NCI-H1694 treated with DMSO at 0.1 percent for 48 hours (cell line): ENCODE data around the gene CPT1C.

ENCODE experiments used
- DNase-seq: peaks from one replicate; lab custom pipeline; 2025; lab: John Stamatoyannopoulos, UW

Gene CPT1C

DNA sequence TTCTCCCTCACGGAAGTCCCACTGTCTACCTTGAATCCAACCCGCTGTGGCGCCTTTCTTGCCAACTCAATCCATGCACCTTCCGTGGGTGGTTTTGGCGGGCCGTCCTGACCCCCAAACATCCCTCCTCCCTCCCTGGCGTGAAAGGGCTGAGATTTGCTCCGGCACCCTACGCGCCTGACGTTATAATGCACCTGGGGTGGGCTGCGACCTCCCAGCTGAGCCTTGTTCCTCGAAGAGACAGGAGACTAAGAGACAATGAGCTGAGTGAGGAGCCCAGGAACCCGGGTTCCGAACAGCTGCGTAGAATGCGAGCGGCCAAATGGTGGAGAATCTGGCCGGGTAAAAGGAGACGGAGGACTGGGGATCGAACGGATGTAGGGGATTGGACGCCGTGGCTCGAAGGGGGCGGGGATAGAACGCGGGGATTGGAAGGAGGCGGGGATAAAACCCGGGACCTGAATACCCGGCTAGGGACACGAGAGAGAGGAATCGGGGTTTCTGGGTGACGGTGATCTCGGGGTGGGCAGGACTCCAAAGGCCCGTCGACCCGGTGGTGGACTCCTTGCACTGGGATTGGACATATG lies at the start of gene CPT1C:
Gene CPT1C, plus strand, starts transcription at position 461 of the 587 bp plus-strand sequence. CDS start 1,137 bp downstream, outside the sequence.
- DNase-seq, result peak; percentile 90

GRCh38 chr19:49641688-49642491 lies 49.0 kb upstream of the CPT1C start, which contains the start of gene SCAF1:
TSS of gene SCAF1 (plus strand) at chr19:49642209. CDS start at chr19:49645027, 2,818 bp downstream.
- DNase-seq, result peak; percentile 97

DNA sequence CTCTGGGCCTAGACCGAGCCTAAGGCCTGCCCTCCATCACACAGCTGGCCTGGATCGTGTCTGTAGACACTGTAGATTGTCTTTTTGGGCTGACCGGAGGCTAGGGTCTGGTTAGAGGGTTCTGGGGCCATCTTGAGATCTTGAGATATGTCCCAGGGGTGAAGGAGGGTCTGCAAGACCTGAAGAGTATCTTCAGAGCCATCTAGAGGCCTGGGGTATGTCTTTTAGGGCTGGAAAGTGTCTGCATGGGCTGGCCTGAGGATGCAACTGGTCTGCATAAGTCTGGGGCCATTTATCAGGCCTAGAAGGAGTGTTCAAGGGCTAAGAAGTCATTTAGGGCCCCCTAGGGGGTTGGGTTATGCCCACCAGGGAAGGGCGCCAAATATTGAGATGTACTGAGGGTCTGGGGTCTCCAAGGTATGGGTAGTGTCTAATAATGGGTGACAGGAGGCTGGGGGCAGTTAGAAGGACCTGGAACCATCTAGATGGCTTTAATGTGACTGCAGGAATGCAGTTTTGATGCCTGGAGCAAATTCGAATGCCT lies 48.4 kb upstream of the CPT1C start:
- no peak for DNase-seq

- no peak for DNase-seq
These were observed 47.5 kb upstream of the CPT1C start for GRCh38 chr19:49643466-49643865.

- no peak for DNase-seq
These were observed 45.3 kb upstream of the CPT1C start for GRCh38 chr19:49645592-49645991.

GRCh38 chr19:49645995-49646394 lies 44.9 kb upstream of the CPT1C start:
- no peak for DNase-seq

GRCh38 chr19:49646586-49646985 lies 44.3 kb upstream of the CPT1C start:
- no peak for DNase-seq

GRCh38 chr19:49651029-49651819 lies 39.7 kb upstream of the CPT1C start:
- DNase-seq, result no peak

DNA sequence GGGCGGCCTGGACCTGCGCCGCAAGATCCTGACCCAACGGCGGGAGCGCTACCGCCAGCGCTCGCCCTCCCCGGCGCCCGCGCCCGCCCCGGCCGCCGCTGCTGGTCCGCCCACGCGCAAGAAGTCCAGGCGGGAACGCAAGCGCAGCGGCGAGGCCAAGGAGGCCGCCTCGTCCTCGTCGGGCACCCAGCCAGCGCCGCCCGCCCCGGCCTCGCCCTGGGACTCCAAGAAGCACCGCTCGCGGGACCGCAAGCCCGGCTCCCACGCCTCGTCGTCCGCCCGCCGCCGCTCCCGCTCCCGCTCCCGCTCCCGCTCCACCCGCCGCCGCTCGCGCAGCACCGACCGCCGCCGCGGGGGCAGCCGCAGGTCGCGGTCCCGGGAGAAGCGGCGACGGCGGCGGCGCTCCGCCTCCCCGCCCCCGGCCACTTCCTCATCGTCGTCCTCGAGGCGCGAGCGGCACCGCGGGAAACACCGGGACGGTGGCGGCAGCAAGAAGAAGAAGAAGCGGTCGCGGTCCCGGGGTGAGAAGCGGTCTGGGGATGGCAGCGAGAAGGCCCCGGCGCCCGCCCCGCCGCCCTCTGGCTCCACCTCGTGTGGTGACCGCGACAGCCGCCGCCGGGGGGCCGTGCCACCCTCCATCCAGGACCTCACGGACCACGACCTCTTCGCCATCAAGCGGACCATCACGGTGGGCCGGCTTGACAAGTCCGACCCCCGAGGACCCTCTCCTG lies 38.9 kb upstream of the CPT1C start:
- DNase-seq, result no peak

GRCh38 chr19:49652551-49653465 lies 38.1 kb upstream of the CPT1C start:
- DNase-seq, result no peak

DNA sequence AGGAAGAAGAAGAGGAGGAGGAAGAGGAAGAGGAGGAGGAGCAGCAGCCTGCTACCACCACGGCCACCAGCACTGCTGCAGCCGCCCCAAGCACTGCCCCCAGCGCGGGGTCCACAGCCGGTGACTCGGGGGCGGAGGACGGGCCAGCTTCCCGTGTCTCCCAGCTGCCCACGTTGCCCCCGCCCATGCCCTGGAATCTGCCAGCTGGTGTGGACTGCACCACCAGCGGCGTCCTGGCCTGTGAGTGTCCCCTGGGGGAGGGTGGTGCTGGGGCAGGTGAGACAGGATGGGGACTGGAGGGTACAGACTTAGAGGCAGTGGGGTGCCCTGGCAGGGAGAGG lies 37.5 kb upstream of the CPT1C start:
- no peak for DNase-seq

- no peak for DNase-seq
These were observed 36.3 kb upstream of the CPT1C start for GRCh38 chr19:49654581-49654980.

DNA sequence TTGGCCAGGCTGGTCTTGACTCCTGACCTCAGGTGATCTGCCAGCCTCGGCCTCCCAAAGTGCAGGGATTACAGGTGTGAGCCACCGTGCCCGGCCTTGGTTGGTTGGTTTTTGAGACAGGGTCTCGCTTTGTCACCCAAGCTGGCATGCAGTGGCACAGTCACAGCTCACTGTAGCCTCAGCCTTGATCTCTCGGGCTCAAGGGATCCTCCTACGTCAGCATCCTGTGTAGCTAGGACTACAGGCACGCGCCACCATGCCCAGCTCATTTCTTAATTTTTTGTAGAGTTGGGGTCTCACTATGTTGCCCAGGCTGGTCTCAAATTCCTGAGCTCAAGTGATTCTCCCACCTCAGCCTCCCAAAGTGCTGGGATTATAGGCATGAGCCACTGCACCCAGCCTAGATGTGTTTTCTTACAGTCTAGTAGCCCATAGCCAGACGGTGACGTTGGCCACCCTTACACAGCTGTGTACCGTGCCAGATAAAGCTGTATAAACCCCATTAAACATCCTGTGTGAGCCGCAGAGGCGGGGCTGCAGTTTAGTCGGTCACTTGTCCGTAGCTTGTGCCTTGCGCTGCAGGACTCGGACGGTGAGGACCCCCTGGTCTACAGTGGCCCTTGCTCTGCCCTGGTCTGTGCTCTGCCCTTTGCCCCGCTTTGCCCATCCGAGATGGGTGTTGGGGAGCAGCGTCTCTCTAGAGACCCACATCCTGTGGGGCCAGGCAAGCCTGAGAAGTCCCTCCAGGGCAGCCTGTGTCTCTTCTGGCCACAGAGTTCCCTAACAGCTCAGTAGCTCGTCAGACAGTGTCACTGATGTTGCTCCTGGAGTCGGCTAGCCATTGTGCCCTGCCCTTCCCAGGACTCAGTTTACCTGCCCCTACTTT lies 35.1 kb upstream of the CPT1C start:
- no peak for DNase-seq

GRCh38 chr19:49656456-49657109 lies 34.3 kb upstream of the CPT1C start:
- no peak for DNase-seq

DNA sequence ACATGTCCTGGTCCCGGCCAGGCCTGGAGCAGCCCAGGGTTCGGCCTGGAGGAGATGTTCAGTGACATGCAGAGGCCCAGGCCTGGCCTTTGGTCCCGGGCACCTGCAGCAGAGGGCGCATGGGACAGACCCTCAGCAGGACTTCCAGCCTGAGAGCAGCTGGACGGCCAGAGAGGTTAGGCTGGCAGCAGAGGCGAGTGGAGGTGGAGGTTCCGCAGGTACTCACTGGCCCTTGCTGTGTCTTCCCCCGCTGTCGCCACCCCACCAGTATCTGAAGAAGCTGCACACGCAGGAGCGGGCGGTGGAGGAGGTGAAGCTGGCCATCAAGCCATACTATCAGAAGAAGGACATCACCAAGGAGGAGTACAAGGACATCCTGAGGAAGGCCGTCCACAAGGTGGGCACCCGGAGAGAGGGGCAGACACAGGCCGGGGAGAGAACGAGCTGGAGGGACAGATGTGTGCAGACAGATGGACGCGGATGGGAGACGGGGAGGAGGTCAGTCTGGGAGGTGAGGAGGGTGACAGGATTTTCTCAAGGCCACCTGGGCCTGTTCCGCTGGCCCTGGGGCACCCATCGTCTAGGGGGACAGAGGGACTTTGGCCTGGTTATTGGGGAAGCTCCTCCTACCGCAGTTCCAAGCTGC lies 33.3 kb upstream of the CPT1C start:
- DNase-seq, result no peak

GRCh38 chr19:49658139-49658517 lies 32.8 kb upstream of the CPT1C start:
- no peak for DNase-seq

DNA sequence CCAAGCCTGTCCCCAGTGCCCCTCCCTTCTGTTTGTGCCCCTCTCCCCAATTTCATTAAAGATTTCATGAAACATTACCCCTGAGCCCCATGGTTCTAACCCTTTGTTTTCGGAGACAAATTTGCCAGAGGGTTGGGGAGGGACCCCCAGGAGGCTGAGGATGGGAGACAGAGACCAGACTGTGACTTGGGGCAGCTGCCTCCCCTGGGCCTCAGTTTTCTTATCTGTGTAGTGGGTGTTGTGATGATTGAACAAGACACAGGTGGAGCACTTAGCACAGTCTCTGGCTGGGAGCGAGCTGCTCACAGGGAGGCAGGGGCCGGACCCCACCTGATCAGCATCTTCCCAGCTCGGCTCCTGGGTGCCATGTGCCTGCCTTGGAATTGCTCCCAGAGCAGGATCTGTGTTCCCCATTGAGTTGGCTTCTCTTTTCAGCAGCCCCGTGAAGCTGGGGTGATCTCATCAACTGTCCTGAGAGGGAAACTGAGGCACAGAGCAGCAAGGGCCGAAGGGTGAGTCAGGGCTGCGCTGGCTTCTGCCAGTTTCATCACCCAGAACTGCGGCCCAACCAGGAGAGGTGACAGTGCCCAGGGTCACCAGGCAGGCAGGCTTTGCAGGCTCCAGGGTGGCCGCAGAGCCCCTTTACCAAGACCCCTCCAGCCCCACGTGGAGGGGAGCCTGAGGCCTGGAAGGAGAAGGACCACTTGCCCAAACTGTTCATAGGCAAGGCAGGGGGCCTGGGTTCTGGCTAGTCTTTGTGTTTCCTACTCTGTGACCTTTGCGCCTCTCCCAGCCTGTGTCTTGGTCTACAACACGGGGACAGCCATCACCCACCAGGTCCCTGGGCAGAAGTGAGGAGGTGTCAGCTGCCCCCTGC lies 32.1 kb upstream of the CPT1C start:
- no peak for DNase-seq
